Dedifferentiated amniotic fluid mesenchymal stem cell (primary cell): Measurements from ENCODE around the gene PGBD5.

Source experiments
- DNase-seq: peaks from one replicate; pipeline ENCODE4 v3.0.0-alpha.2; 2016; ENCODE audit errors: extremely low spot score

PGBD5 gene

GRCh38 chr1:230348386-230349019 lies 77.6 kb downstream of the PGBD5 start:
- no peak for DNase-seq

GRCh38 chr1:230347896-230348295 lies 78.2 kb downstream of the PGBD5 start:
- no peak for DNase-seq

GRCh38 chr1:230345139-230345885 lies 80.8 kb downstream of the PGBD5 start:
- no peak for DNase-seq

GRCh38 chr1:230342699-230343098 lies 83.4 kb downstream of the PGBD5 start:
- no peak for DNase-seq

GRCh38 chr1:230342019-230342418 lies 84.1 kb downstream of the PGBD5 start:
- no peak for DNase-seq

GRCh38 chr1:230341162-230341546 lies 85.0 kb downstream of the PGBD5 start:
- no peak for DNase-seq

- no peak for DNase-seq
These were observed 85.5 kb downstream of the PGBD5 start for GRCh38 chr1:230340526-230341161.

GRCh38 chr1:230339033-230339432 lies 87.1 kb downstream of the PGBD5 start:
- DNase-seq = no peak

- no peak for DNase-seq
These were observed 88.9 kb downstream of the PGBD5 start for GRCh38 chr1:230337266-230337665.

GRCh38 chr1:230335861-230336522 lies 90.1 kb downstream of the PGBD5 start:
- DNase-seq = no peak

- no peak for DNase-seq
These were observed 91.7 kb downstream of the PGBD5 start for GRCh38 chr1:230334447-230334837.

- no peak for DNase-seq
These were observed 92.3 kb downstream of the PGBD5 start for GRCh38 chr1:230333590-230334446.

- no peak for DNase-seq
These were observed 93.5 kb downstream of the PGBD5 start for GRCh38 chr1:230332575-230333066.

GRCh38 chr1:230332061-230332460 lies 94.1 kb downstream of the PGBD5 start:
- no peak for DNase-seq

- no peak for DNase-seq
These were observed 96.0 kb downstream of the PGBD5 start for GRCh38 chr1:230330157-230330556.

GRCh38 chr1:230328342-230329015 lies 97.7 kb downstream of the PGBD5 start:
- DNase-seq = no peak

GRCh38 chr1:230327892-230328284 lies 98.2 kb downstream of the PGBD5 start:
- DNase-seq = no peak

GRCh38 chr1:230326971-230327891 lies 98.9 kb downstream of the PGBD5 start:
- DNase-seq = no peak

- DNase-seq = no peak
These were observed 102.4 kb downstream of the PGBD5 start for GRCh38 chr1:230323686-230324085.
